Stimulated activated CD8-positive, alpha-beta memory T cell treated with anti-CD3 and anti-CD28 coated beads, Interleukin-12 subunit alpha, Interleukin-12 subunit beta, amount 100 ng/mL, for 4 hours (primary cell): Measurements from ENCODE around the gene MXD4.
"Not testable (repeated sequence)": the region's sequence is repeated elsewhere in the genome, so short reads cannot be mapped to it uniquely, and the experiment has no call there.

Experiments used
- DNase-seq: peaks from one replicate; pipeline ENCODE4 v3.0.0-alpha.2; 2020; ENCODE audit warnings: low read depth

MXD4 gene

GRCh38 chr4:2275044-2275397 lies 13.1 kb upstream of the MXD4 start:
- DNase-seq: not testable (repeated sequence)

- no peak for DNase-seq
Observed at GRCh38 chr4:2274320-2275043, 12.6 kb upstream of the MXD4 start.

- DNase-seq: no peak
Observed at GRCh38 chr4:2273657-2274319, 11.9 kb upstream of the MXD4 start.

DNA sequence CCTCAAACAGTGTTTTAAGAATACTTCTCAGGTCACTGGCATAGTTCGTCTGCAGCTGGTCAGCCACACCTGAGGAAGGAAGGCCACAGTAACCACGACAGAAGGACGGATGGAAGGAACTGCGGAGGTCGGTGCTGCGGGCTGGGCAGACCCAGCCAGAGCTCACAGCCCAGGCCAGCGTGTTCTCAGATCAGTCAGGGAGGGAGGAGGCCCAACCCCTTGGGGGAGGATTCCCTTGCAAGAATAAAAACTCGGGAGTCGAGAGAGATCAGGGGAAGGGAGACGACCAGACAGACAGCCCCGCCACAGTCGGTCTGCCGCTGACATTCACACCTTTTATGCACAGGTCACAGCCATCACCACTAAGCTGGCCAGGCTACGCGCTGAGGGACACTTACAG lies 11.3 kb upstream of the MXD4 start:
- DNase-seq: no peak

GRCh38 chr4:2272828-2273120 lies 10.9 kb upstream of the MXD4 start:
- no peak for DNase-seq

DNA sequence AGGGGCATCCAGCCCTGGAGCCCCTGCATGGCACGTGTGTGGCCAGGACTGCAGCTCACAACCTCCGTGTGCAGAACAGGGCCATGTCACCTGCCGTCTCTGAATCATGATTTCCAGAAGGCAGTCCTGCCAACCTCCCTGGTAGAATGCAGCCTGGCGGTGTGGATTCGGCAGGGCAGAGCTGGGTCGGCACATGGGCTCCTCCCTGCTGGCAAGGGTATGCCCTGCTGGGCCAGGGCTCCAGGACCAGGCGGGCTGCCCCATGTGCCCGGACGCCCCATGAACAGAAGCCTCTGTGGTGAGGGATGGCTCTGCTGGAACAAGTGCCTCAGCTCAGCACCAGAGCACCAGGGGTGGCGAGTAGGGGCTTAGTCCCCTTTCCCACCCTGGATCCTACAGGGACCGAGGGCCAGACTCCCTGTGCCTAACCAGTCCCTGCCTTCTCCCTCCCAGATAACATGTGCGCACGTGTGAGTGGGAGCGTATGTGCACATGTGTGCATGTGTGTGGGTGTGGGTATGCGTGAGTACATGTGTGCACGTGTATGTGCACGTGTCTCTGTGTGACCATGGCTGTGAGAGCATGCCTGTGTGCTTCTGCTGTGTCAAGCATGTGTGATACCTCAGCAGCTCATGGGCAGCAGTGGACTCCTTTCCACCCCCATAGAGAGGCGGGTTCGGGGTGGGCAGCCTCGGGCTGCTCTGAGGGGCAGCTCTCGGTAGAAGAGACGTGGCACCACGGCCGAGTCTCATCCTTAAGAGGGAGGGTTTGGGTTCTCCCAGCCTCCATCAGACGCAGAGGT lies 10.3 kb upstream of the MXD4 start:
- DNase-seq: no peak

DNA sequence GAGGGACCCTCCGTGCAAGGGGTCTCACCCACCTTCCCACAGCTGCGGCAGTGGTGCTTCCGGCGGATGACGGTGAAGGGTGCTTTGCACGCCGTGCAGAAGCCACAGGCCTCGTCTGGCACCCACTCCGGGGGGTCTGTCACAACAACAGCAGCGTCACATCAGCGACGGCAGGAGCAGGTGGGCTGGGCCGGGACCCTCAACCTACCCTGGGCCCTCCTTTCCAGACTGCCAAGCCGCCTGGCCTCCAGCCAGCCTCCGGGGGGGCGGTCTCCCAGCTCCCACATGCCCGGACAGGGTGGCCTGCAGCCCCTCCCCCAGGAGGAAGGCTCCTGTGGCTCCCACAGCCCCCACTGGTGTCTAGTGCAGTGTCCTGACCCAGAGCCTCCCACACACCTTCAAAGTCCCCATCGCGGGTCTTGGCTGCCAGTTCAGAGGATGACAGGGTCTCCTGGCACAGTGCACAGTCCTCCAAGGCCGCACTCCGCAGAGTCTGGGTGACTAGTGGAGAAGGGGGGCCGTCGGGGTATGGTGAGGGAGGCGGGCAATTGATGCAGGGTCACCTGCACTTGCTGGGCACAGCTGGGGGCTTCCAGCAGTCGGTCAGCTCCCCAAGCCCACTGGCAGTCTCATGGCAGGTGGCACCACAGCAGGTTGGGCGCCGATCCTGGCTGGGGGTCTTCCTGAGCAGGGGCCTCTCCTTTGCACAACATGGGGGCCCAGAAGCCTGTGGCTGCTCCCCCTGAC lies 9.5 kb upstream of the MXD4 start:
- no peak for DNase-seq

- no peak for DNase-seq
Observed at GRCh38 chr4:2270341-2271165, 8.6 kb upstream of the MXD4 start.

GRCh38 chr4:2269618-2270163 lies 7.8 kb upstream of the MXD4 start:
- no peak for DNase-seq

DNA sequence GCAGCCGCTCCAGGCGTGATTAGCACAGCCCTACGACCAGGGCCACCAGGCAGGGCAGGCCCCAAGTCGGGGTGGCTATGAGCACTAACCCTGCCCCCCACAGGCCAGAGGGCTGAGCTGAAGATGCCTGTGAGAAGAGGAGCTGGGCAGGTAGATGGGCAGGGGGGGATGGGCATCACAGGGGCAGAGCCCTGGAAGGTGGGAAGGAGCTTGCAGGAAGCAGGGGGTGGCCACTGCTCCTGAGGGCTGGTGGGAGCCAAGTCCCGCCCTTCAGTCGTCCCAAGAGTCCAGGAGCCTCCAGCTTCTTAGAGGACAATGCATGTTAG lies 7.3 kb upstream of the MXD4 start:
- DNase-seq: no peak

DNA sequence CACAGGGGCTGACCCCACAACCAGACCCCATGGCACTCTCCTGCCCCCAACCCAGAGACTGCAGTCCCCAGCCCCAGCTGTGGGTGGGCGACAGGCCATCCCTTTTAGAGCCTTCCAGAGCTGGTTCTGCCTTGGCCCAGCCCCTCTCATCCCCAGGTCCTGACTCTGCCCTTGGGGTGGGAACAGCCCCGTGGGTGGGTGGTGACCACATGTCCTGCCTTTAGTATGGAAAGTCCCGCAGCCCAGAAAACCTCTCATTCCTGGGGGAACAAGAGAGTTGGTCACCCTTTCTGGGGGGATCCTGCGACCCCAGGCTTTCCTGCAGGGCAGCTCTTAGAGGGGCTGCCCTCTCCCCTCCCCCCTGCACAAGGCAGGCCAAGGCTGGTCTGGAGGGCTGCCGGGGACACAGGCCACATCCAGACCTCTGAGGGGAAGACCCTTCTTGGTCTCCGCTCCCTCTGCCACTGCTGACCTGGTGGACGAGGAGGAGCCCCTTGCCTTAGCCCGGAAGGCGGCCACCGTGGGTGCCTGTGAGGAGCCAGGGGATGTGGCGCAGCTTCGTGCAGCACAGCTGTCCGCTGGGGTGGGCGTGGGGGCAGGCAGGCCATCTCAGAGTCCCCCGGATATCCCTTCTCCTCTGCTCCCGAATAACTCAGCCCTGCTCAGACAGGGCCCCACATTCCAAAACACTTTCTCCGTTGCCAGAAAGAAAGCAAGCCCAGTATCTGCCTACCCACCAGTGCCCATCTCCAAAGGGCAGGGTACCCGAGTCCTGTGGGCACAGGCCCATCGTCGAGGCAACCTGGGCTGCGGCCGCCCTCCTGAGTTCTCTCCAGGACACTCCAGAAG lies 6.7 kb upstream of the MXD4 start:
- DNase-seq: no peak

- DNase-seq: no peak
Observed at GRCh38 chr4:2267841-2268240, 5.9 kb upstream of the MXD4 start.

DNA sequence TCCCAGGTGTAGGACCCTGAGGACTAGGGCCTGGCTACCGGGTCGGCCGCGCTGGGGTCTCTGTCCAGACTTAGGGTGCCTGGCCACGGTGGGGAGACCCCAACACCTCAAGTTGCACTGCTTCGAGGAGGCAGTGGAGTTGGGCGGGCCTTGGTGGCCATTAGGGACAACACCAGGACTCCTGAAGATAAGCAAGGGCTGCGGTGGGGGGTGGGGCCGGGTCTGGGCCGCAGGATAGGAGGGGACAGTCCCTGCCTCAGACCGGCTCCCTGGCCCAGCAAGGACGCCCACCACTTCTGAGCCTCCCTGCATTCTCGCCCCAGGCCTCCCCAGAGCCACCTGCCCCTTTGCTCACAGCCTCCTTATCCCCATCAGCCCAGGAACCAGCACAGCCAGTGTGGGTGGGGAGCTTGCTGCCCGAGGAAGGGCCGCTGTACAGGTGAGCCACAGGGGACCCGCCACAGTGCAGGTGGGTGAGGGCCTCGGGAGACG lies 5.5 kb upstream of the MXD4 start:
- no peak for DNase-seq

GRCh38 chr4:2266821-2267220 lies 4.9 kb upstream of the MXD4 start:
- no peak for DNase-seq

GRCh38 chr4:2266181-2266580 lies 4.3 kb upstream of the MXD4 start:
- no peak for DNase-seq

DNA sequence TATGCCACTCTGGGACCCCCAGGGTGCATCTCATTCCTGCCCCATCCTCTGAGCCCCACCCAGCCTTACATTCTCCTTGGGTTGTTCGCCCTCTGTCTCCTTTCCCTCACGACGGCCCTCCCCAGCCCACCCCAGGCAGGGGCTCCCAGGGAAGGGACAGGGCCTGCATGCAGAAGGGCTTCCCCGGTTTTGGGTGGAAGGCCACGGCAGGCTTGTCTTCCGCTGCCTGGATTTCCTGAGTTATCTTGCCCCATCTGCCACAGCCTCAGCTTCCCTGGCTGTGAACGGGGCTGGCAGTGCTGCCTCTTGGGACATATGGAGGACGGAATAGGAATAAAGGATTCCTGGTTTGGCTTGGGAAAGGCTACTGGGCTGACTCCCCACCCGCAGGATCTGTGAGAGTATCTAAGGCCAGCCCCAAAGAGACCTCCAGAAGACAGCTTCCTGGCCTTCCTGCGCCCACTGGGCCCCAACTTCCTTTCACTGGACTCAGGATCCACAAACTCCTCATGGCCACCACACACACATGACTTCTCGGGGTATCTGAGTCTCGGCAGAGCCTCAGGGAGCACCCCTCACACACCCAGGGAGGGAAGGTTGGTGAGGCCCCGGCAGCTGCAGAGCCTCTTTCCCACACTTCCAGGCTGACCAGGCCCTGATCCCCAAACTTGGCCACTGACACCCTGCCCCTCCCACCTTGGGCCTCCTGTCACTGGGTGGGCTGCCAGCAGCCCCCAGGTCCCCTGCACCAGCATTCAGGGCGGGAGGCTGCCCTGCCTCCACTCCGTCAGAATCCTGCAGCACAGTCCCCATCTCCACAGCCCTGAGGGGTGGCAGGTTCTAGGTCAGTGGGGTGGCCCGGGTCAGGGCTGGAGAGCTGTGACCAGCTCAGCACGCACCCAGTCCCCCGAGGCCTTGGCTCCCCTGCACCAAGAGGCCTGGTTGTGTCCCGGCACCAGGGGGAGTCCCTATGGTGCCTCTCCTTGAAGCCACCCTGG lies 3.5 kb upstream of the MXD4 start:
- no peak for DNase-seq

DNA sequence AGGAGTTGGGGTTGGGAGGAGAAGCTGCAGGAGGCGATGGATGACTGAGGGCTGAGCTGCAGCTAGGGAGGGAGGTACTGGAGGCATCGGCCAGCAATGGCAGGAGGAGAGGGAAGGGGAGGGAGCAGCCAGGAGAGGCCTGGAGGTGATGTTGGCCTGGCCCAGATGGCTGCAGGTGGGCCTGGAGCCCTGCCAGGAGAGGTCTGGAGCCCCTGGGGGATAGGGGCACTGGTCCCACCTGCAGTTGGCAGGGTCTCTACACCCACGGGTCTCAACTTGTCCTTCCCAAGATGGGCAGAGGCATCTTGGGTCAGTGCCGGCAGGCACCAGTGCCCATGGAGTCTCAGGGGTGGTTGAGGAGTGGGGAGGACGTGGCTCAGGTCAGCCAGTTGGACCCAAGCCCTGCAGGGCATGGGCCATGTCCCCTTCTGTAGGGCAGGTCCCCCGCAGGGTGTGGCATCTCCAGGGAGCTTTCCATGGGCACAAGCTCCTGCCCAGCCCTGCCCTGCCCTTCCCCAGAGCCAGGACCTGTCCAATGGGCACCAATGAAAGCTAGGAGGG lies 2.7 kb upstream of the MXD4 start:
- no peak for DNase-seq

- no peak for DNase-seq
Observed at GRCh38 chr4:2263926-2264321, 2.0 kb upstream of the MXD4 start.

DNA sequence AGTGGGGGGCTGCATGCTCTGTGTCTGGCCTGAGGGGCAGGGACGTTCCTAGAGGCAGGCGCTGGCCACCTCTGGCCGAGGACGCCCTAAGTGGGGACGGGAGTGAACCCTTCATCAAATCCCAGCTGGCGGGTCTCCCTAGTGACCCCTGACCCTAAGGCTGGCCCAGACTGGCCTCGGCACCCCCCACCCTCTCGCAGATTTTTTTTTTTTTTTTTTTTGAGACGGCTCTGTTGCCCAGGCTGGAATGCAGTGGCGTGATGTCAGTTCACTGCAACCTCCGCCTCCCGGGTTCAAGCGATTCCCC lies 988 bp upstream of the MXD4 start:
- no peak for DNase-seq
